ENCODE data around the gene APLP2. TPM values are rescaled to one million over a fixed set of nuclear protein-coding genes. Genes with fewer than 3 reads are reported as not detected.
"Not testable (repeated sequence)": the region's sequence is repeated elsewhere in the genome, so short reads cannot be mapped to it uniquely, and the experiment has no call there.

APLP2 gene
- polyA plus RNA-seq, 1 donor from 2014 or later = 226 TPM

DNA sequence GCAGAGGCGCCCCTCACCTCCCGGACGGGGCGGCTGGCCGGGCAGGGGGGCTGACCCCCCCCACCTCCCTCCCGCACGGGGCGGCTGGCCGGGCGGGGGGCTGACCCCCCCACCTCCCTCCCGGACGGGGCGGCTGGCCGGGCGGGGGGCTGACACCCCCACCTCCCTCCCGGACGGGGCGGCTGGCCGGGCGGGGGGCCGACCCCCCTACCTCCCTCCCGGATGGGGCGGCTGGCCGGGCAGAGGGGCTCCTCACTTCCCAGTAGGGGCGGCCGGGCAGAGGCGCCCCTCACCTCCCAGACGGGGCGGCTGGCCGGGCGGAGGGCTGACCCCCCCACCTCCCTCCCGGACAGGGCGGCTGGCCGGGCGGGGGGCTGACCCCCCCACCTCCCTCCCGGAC lies 21.5 kb downstream of the APLP2 start:
- H4K20me1 ChIP-seq (ENCODE audit: insufficient read depth) = not testable (repeated sequence)
- H3K79me2 ChIP-seq (replicated peaks; ENCODE audit: insufficient read depth, low read length) = peaks cover 63% of the 10 kb centered on the region

DNA sequence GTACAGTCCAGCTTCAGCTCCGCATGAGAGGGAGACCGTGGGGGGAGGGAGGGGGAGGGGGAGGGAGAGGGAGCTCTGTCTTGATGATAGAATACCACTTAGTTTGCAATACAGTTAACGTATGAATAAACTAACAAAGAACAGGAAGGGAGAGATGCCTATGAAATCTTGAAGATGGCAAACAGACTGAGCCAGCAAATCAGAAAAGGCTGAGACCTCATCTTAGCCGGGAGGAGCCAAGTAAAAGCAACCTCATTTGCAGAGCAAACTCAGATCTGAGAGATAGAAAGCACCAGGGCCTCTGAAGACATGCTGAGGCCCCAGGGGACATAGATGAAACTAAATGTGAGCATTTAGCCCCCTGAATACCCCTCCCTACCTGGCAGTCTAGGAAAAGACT lies 23.0 kb downstream of the APLP2 start:
- H3K4me3 ChIP-seq (ENCODE audit: low read length) = no peak overlapping the region
- H3K79me2 ChIP-seq (replicated peaks; ENCODE audit: insufficient read depth, low read length) = peaks cover 63% of the 10 kb centered on the region
- no peak overlapping the region for H3K9ac ChIP-seq (ENCODE audit: low read length)
- no peaks in the 10 kb centered on the region for H3K9me2 ChIP-seq (ENCODE audit: insufficient read depth, low read length)
- no peak overlapping the region for H3K4me2 ChIP-seq (ENCODE audit: low read length)
- no peaks in the 10 kb centered on the region for H3K27me3 ChIP-seq (ENCODE audit: insufficient read depth, low read depth, low read length)
- H3K9me3 ChIP-seq (ENCODE audit: low read length) = no peaks in the 10 kb centered on the region
- TF ChIP-seq POLR2AphosphoS5 (IDR thresholded peaks at IDR 0.05) (no peak), SMC3 (conservative IDR thresholded peaks at IDR 0.05; ENCODE audit: poor library complexity) (no peak), MXI1 (conservative IDR thresholded peaks at IDR 0.05; ENCODE audit: poor library complexity, severe bottlenecking) (no peak), EP300 (conservative IDR thresholded peaks at IDR 0.05; ENCODE audit: poor library complexity, severe bottlenecking) (no peak), RAD21 (conservative IDR thresholded peaks at IDR 0.05) (no peak), EZH2 (IDR thresholded peaks at IDR 0.05; ENCODE audit: borderline replicate concordance, insufficient read depth, low read length, poor library complexity, severe bottlenecking) (no peak), TAF1 (IDR thresholded peaks at IDR 0.05; ENCODE audit: low read depth) (no peak)
- TF ChIP-seq, protein P1, sequence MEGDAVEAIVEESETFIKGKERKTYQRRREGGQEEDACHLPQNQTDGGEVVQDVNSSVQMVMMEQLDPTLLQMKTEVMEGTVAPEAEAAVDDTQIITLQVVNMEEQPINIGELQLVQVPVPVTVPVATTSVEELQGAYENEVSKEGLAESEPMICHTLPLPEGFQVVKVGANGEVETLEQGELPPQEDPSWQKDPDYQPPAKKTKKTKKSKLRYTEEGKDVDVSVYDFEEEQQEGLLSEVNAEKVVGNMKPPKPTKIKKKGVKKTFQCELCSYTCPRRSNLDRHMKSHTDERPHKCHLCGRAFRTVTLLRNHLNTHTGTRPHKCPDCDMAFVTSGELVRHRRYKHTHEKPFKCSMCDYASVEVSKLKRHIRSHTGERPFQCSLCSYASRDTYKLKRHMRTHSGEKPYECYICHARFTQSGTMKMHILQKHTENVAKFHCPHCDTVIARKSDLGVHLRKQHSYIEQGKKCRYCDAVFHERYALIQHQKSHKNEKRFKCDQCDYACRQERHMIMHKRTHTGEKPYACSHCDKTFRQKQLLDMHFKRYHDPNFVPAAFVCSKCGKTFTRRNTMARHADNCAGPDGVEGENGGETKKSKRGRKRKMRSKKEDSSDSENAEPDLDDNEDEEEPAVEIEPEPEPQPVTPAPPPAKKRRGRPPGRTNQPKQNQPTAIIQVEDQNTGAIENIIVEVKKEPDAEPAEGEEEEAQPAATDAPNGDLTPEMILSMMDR (IDR thresholded peaks at IDR 0.05; ENCODE audit: poor library complexity, severe bottlenecking) = no peak
- TF ChIP-seq, protein P2, sequence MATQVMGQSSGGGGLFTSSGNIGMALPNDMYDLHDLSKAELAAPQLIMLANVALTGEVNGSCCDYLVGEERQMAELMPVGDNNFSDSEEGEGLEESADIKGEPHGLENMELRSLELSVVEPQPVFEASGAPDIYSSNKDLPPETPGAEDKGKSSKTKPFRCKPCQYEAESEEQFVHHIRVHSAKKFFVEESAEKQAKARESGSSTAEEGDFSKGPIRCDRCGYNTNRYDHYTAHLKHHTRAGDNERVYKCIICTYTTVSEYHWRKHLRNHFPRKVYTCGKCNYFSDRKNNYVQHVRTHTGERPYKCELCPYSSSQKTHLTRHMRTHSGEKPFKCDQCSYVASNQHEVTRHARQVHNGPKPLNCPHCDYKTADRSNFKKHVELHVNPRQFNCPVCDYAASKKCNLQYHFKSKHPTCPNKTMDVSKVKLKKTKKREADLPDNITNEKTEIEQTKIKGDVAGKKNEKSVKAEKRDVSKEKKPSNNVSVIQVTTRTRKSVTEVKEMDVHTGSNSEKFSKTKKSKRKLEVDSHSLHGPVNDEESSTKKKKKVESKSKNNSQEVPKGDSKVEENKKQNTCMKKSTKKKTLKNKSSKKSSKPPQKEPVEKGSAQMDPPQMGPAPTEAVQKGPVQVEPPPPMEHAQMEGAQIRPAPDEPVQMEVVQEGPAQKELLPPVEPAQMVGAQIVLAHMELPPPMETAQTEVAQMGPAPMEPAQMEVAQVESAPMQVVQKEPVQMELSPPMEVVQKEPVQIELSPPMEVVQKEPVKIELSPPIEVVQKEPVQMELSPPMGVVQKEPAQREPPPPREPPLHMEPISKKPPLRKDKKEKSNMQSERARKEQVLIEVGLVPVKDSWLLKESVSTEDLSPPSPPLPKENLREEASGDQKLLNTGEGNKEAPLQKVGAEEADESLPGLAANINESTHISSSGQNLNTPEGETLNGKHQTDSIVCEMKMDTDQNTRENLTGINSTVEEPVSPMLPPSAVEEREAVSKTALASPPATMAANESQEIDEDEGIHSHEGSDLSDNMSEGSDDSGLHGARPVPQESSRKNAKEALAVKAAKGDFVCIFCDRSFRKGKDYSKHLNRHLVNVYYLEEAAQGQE (IDR thresholded peaks at IDR 0.05; ENCODE audit: borderline replicate concordance) = no peak
- H2AFZ ChIP-seq (ENCODE audit: low read depth, low read length) = no peak overlapping the region
- H3F3A ChIP-seq (ENCODE audit: insufficient read depth, low read length, poor library complexity, severe bottlenecking) = no peaks in the 10 kb centered on the region
- no peak overlapping the region for H3K27ac ChIP-seq (ENCODE audit: low read length)
- peaks cover 4% of the 10 kb centered on the region for H4K20me1 ChIP-seq (ENCODE audit: insufficient read depth)
- no peaks in the 10 kb centered on the region for H3K36me3 ChIP-seq (ENCODE audit: insufficient read depth, low read length)

More for the DNA sequence above, 21.5 kb downstream of the APLP2 start:
- not testable (repeated sequence) for H3K27me3 ChIP-seq (ENCODE audit: insufficient read depth, low read depth, low read length); H3K27ac ChIP-seq (ENCODE audit: low read length); H3K9me3 ChIP-seq (ENCODE audit: low read length); H3K9ac ChIP-seq (ENCODE audit: low read length); H3K4me3 ChIP-seq (ENCODE audit: low read length); H3K36me3 ChIP-seq (ENCODE audit: insufficient read depth, low read length); H3F3A ChIP-seq (ENCODE audit: insufficient read depth, low read length, poor library complexity, severe bottlenecking); H3K4me2 ChIP-seq (ENCODE audit: low read length); H2AFZ ChIP-seq (ENCODE audit: low read depth, low read length); H3K9me2 ChIP-seq (ENCODE audit: insufficient read depth, low read length)

DNA sequence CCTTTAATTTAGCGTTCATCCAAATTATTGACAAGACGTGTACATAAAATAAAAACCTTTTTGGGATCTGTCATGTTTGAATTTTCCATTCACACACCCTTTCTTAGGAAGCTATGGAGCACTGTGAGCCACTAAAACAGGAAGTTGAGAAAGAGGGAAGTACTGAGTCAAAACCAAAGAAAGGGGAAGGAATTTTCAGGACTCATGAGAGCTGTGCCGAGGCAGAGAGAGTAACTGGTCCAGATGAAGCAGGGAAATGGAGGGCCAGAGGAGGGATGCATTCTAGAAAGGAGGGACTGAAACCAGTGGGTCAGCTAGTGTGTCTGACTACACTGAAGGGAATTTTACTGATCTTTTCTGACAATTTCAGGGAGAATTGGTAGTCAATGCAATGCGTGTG lies 24.9 kb downstream of the APLP2 start:
- no peaks in the 10 kb centered on the region for H3K9me3 ChIP-seq (ENCODE audit: low read length)
- H3K9ac ChIP-seq (ENCODE audit: low read length) = no peak overlapping the region
- no peak overlapping the region for H3K4me2 ChIP-seq (ENCODE audit: low read length)
- H2AFZ ChIP-seq (ENCODE audit: low read depth, low read length) = no peak overlapping the region
- H3K27me3 ChIP-seq (ENCODE audit: insufficient read depth, low read depth, low read length) = no peaks in the 10 kb centered on the region
- H3K79me2 ChIP-seq (replicated peaks; ENCODE audit: insufficient read depth, low read length) = peaks cover 59% of the 10 kb centered on the region
- no peaks in the 10 kb centered on the region for H3K36me3 ChIP-seq (ENCODE audit: insufficient read depth, low read length)
- no peaks in the 10 kb centered on the region for H4K20me1 ChIP-seq (ENCODE audit: insufficient read depth)
- H3K4me3 ChIP-seq (ENCODE audit: low read length) = no peak overlapping the region
- H3K27ac ChIP-seq (ENCODE audit: low read length) = no peak overlapping the region
- TF ChIP-seq POLR2AphosphoS5 (IDR thresholded peaks at IDR 0.05) (no peak), TAF1 (IDR thresholded peaks at IDR 0.05; ENCODE audit: low read depth) (no peak), SMC3 (conservative IDR thresholded peaks at IDR 0.05; ENCODE audit: poor library complexity) (no peak), MXI1 (conservative IDR thresholded peaks at IDR 0.05; ENCODE audit: poor library complexity, severe bottlenecking) (no peak), EP300 (conservative IDR thresholded peaks at IDR 0.05; ENCODE audit: poor library complexity, severe bottlenecking) (no peak), RAD21 (conservative IDR thresholded peaks at IDR 0.05) (no peak)
- TF ChIP-seq, protein P1 (IDR thresholded peaks at IDR 0.05; ENCODE audit: poor library complexity, severe bottlenecking) = no peak
- no peaks in the 10 kb centered on the region for H3K9me2 ChIP-seq (ENCODE audit: insufficient read depth, low read length)
- no peaks in the 10 kb centered on the region for H3F3A ChIP-seq (ENCODE audit: insufficient read depth, low read length, poor library complexity, severe bottlenecking)

Data from neural cell (in vitro differentiated cells).